ENCODE results near the gene ASIC1. TPM values are rescaled to one million over a fixed set of nuclear protein-coding genes. Genes with fewer than 3 reads are reported as not detected.

Gene ASIC1
- total RNA-seq, 1 experiment from 2014 or later = 6.0 TPM

DNA sequence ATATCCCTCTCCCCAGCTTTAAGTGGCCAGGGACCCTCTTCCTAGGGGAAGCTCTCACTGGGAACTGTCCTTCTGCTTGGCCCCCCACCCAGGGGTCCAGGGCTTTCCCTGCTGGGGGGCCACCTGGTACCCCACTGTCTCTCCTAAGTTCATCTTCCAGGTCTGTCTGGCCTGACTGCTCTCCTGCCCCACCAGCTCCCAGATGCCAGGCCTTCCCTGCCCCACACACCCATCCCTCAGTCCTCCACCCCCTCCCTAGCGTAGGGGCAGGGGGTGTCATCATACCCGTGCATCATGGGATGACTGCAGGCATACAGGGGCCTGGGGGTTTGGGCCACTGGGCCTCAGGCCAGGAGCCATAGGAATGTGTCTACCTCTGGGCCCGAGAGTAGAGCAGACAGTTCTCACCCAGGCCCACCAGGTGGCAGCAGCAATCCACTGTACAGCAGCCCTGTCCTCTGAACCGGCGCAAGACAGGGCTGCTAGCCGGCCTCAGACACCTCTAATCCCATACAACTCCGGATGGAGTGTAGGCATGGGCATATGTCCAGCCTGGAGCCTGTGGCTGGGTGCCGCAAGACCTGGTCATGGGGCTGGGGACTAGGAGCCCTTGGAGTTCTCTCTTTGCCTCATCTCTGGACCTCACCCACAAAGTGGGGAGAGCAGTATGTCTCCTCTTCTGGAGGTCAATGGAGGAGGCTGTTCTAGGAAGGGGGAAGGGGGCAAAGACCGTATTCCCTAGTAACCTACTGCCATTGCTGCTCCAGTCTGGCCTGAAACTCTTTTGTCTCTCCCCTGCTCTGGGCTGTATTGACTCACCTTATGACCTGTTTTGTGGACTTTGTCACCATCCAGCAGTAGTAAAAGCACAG is 17.8 kb downstream of the ASIC1 start:
- no peak overlapping the region for H3K9ac ChIP-seq (ENCODE audit: low read length)
- peak overlapping the region; percentile 70 for H2AFZ ChIP-seq (ENCODE audit: low read length)
- peak; percentile 93 for ATAC-seq
- no peaks in the 10 kb centered on the region for H3F3A ChIP-seq (ENCODE audit: low read length, unreplicated experiment)
- H3K9me2 ChIP-seq (replicated peaks; ENCODE audit: low read length) = no peaks in the 10 kb centered on the region
- peak; percentile 87 for DNase-seq
- no peaks in the 10 kb centered on the region for H3K27me3 ChIP-seq (ENCODE audit: low read length)
- intact Hi-C loops (cut with micrococcal nuclease) = loop anchor here (1.0 to 5.0 kb wide), 3 partner anchors 37 to 100 kb away; partner anchors contain the start of gene COX14
- TF ChIP-seq CTCF (conservative IDR thresholded peaks at IDR 0.05; ENCODE audit: low read depth, low read length) (peak; percentile 92), EZH2phosphoT487 (IDR thresholded peaks at IDR 0.05; ENCODE audit: borderline replicate concordance, low read length) (no peak)
- H3K79me2 ChIP-seq (ENCODE audit: low read length) = no peaks in the 10 kb centered on the region
- no peaks in the 10 kb centered on the region for H3K36me3 ChIP-seq (ENCODE audit: low read depth, low read length)
- POLR2A ChIA-PET (ENCODE audit: unreplicated experiment) = no interaction called here
- H3K4me1 ChIP-seq (ENCODE audit: insufficient read depth, low read length) = peaks cover 6% of the 10 kb centered on the region
- no peak overlapping the region for H3K4me3 ChIP-seq (ENCODE audit: low read length)
- BruUV-seq (replicated peaks) = no TSS peak
- CTCF ChIA-PET = no interaction called here
- no peaks in the 10 kb centered on the region for H3K9me3 ChIP-seq (ENCODE audit: low read length)
- no peak overlapping the region for H3K27ac ChIP-seq (ENCODE audit: low read length)
- no peaks in the 10 kb centered on the region for H4K20me1 ChIP-seq (ENCODE audit: low read length)
- H3K4me2 ChIP-seq (ENCODE audit: low read length) = peak overlapping the region; percentile 62

DNA sequence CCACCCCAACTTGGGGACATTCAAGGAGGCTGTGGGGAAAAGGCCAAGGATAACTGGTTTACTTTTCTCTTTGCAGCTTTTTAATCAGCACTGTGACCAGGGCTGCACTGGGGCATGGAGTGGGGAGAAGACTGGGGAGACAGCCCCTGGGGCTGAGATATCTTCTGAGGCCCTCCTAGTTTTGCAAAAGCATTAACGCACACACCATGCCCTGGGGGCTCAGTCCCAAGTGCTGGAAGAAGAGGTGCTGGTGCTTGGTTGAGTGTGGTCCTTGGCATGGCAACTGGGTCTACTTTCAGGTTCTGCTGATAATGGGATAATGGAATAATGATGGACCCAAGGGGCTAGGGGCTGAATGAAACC is 18.4 kb downstream of the ASIC1 start:
- ATAC-seq (no peak), DNase-seq (no peak)
- CTCF ChIA-PET = no interaction called here
- H3K27ac ChIP-seq (ENCODE audit: low read length) = no peak overlapping the region
- no peaks in the 10 kb centered on the region for H3K27me3 ChIP-seq (ENCODE audit: low read length)
- no peaks in the 10 kb centered on the region for H3K9me3 ChIP-seq (ENCODE audit: low read length)
- H4K20me1 ChIP-seq (ENCODE audit: low read length) = no peaks in the 10 kb centered on the region
- H3K4me2 ChIP-seq (ENCODE audit: low read length) = peak overlapping the region; percentile 62; the same call in 1 of the 2 replicates
- no peaks in the 10 kb centered on the region for H3K36me3 ChIP-seq (ENCODE audit: low read depth, low read length)
- no peaks in the 10 kb centered on the region for H3F3A ChIP-seq (ENCODE audit: low read length, unreplicated experiment)
- no peak overlapping the region for H3K9ac ChIP-seq (ENCODE audit: low read length)
- no peak overlapping the region for H3K4me3 ChIP-seq (ENCODE audit: low read length)
- peak overlapping the region; percentile 70; the same call in 1 of the 2 replicates for H2AFZ ChIP-seq (ENCODE audit: low read length)
- H3K9me2 ChIP-seq (replicated peaks; ENCODE audit: low read length) = no peaks in the 10 kb centered on the region
- no peaks in the 10 kb centered on the region for H3K79me2 ChIP-seq (ENCODE audit: low read length)
- H3K4me1 ChIP-seq (ENCODE audit: insufficient read depth, low read length) = peaks cover 6% of the 10 kb centered on the region
- POLR2A ChIA-PET (ENCODE audit: unreplicated experiment) = no interaction called here
- BruUV-seq (replicated peaks) = no TSS peak
- intact Hi-C loops (cut with micrococcal nuclease) = loop anchor here (1.0 to 5.0 kb wide), 3 partner anchors 37 to 100 kb away; partner anchors contain the start of gene COX14
- TF ChIP-seq EZH2 (IDR thresholded peaks at IDR 0.05; ENCODE audit: low read length, unreplicated experiment) (no peak), EZH2phosphoT487 (IDR thresholded peaks at IDR 0.05; ENCODE audit: borderline replicate concordance, low read length) (no peak), CTCF (conservative IDR thresholded peaks at IDR 0.05; ENCODE audit: low read depth, low read length) (no peak)

DNA sequence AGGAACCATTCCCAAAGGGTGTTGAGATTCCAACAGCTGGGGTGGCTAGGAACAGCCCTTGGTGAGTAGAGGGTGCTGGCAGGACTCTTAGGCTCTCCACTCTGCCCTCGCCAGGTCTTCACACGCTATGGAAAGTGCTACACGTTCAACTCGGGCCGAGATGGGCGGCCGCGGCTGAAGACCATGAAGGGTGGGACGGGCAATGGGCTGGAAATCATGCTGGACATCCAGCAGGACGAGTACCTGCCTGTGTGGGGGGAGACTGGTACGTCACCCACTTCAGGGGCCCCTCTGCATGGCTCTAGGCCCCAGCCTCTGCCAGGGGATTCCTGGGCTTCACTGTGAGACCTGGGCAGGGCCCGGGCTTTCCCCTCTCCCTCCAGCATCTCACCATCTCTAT is 19.7 kb downstream of the ASIC1 start:
- intact Hi-C loops (cut with micrococcal nuclease) = loop anchor here (5.0 kb wide), 2 partner anchors 35 to 50 kb away; partner anchors contain the start of gene COX14

More for the DNA sequence above, 19.7 kb downstream of the ASIC1 start:
- BruUV-seq (replicated peaks) = no TSS peak
- Histone ChIP-seq H3K9me2 (replicated peaks; ENCODE audit: low read length) (no peaks in the 10 kb centered on the region), H4K20me1 (ENCODE audit: low read length) (no peaks in the 10 kb centered on the region), H3K27me3 (ENCODE audit: low read length) (no peaks in the 10 kb centered on the region), H3K9me3 (ENCODE audit: low read length) (no peaks in the 10 kb centered on the region), H3K79me2 (ENCODE audit: low read length) (no peaks in the 10 kb centered on the region), H3K9ac (ENCODE audit: low read length) (no peak overlapping the region), H3K4me1 (ENCODE audit: insufficient read depth, low read length) (peaks cover 6% of the 10 kb centered on the region), H3K27ac (ENCODE audit: low read length) (no peak overlapping the region), H3F3A (ENCODE audit: low read length, unreplicated experiment) (no peaks in the 10 kb centered on the region), H3K4me2 (ENCODE audit: low read length) (no peak overlapping the region), H2AFZ (ENCODE audit: low read length) (no peak overlapping the region), H3K36me3 (ENCODE audit: low read depth, low read length) (no peaks in the 10 kb centered on the region), H3K4me3 (ENCODE audit: low read length) (no peak overlapping the region)
- ATAC-seq (no peak), DNase-seq (no peak)
- ChIA-PET CTCF (interaction anchor here (0.5 kb wide), 1 partner anchor 8 kb away, joined by 4 read pairs; the partner anchor contains the start of gene SMARCD1), POLR2A (ENCODE audit: unreplicated experiment) (no interaction called here)
- TF ChIP-seq CTCF (conservative IDR thresholded peaks at IDR 0.05; ENCODE audit: low read depth, low read length) (no peak), EZH2 (IDR thresholded peaks at IDR 0.05; ENCODE audit: low read length, unreplicated experiment) (no peak), EZH2phosphoT487 (IDR thresholded peaks at IDR 0.05; ENCODE audit: borderline replicate concordance, low read length) (no peak)

Data from PC-3 (cell line).